K562 (cell line): ENCODE results near the gene SLC4A2. TPM values are rescaled to one million over a fixed set of nuclear protein-coding genes. Genes with fewer than 3 reads are reported as not detected.
A peak's percentile ranks its signal among the peaks of the same experiment; 100 is the strongest.

Source experiments
- ATAC-seq: fragments of 200-7000 bp; cut with Tn5 transposase; 3 replicates; pipeline ENCODE4 v1.9.1; 2020; ENCODE audit warnings: moderate library complexity
- BruUV-seq: library from RNA; stranded (reverse); fragments of 400-500 nt; replicated peaks from 2 replicates; lab custom pipeline; 2021; lab: Mats Ljungman, UMichigan
- CTCF ChIA-PET: fragments of 300-600 bp; formaldehyde crosslinking; extraction: SDS; loops from one replicate; lab custom pipeline; 2021; ENCODE audit warnings: low intra/inter-chr PET ratio; lab: Yijun Ruan, JAX
- POLR2A ChIA-PET: fragments of 300-600, 350-650 bp; sonication (Branson Sonifier 250); formaldehyde crosslinking; extraction: SDS; loops from one replicate; lab custom pipeline; 2021; ENCODE audit warnings: antibody characterized with exemption, inconsistent platforms; lab: Yijun Ruan, JAX
- DNase-seq, 4 experiments: peaks; one replicate each; pipeline versions ENCODE4 v3.0.0 to v3.0.0-alpha.2; 2011 to 2018; ENCODE audit warnings: low spot score in 3 of 4, mixed read lengths in 3 of 4; ENCODE audit errors: extremely low read depth in 1 of 4
- FAIRE-seq: peaks from 2 replicates; lab custom pipeline; 2011; peaks lifted over from hg19 to GRCh38; lab: Jason Lieb, UNC
- H2AFZ ChIP-seq: 2 replicates; pipeline ENCODE4 v1.6.0; 2011; ENCODE audit warnings: low read depth, low read length, control low read depth, inconsistent platforms
- H3K27ac ChIP-seq: fragments of 200-600 bp; 3 replicates; pipeline ENCODE4 v1.8.0; 2011; ENCODE audit warnings: low read depth, mild to moderate bottlenecking, control low read depth, inconsistent platforms, low read length, moderate library complexity, mixed read lengths; ENCODE audit errors: extremely low read depth
- H3K27me3 ChIP-seq, 2 experiments: fragments of 300-600 bp in 1 of 2; 2 replicates in 1 of 2; 3 replicates in 1 of 2; pipeline versions ENCODE4 v1.6.0 to v1.8.0; 2011; ENCODE audit warnings: inconsistent platforms in 2 of 2, low read length in 2 of 2, mild to moderate bottlenecking in 1 of 2, mixed read lengths in 1 of 2, moderate library complexity in 1 of 2; ENCODE audit not compliant: control insufficient read depth in 2 of 2, insufficient read depth in 2 of 2
- H3K36me3 ChIP-seq: fragments of 300-600 bp; 3 replicates; pipeline ENCODE4 v1.8.0; 2011; ENCODE audit warnings: mild to moderate bottlenecking, low read length, inconsistent platforms; ENCODE audit not compliant: control insufficient read depth, insufficient read depth
- H3K4me1 ChIP-seq, 2 experiments: fragments of 200-600 bp in 1 of 2; replicated peaks in 1 of 2; 2 replicates in 1 of 2; 3 replicates in 1 of 2; pipeline versions ENCODE4 v1.5.1 to v1.8.0; 2011; ENCODE audit warnings: inconsistent platforms in 2 of 2, low read length in 2 of 2, mild to moderate bottlenecking in 1 of 2, mixed read lengths in 1 of 2, moderate library complexity in 1 of 2; ENCODE audit not compliant: control insufficient read depth in 2 of 2, insufficient read depth in 2 of 2
- H3K4me2 ChIP-seq: 2 replicates; pipeline ENCODE4 v1.6.1; 2011; ENCODE audit warnings: low read length, control low read depth, inconsistent platforms, mixed read lengths; ENCODE audit not compliant: insufficient read depth
- H3K4me3 ChIP-seq: fragments of 200-600 bp; sonication (generic), shearing (Covaris generic); 2 replicates; pipeline ENCODE4 v1.5.1; 2016; ENCODE audit warnings: control low read depth, inconsistent platforms
- H3K79me2 ChIP-seq: fragments of 200-600 bp; 3 replicates; pipeline ENCODE4 v1.8.0; 2011; ENCODE audit warnings: low read length, inconsistent platforms; ENCODE audit not compliant: control insufficient read depth, insufficient read depth
- H3K9ac ChIP-seq, 2 experiments: 2 replicates each; pipeline versions ENCODE4 v1.6.0 to v1.6.1; 2011; ENCODE audit warnings: low read depth in 2 of 2, low read length in 2 of 2, control low read depth in 1 of 2, inconsistent platforms in 1 of 2, mild to moderate bottlenecking in 1 of 2, mixed read lengths in 1 of 2; ENCODE audit not compliant: insufficient read depth in 1 of 2
- H3K9me1 ChIP-seq: one replicate; pipeline ENCODE4 v1.6.0; 2011; ENCODE audit warnings: inconsistent platforms, mild to moderate bottlenecking, low read length, moderate library complexity; ENCODE audit not compliant: control insufficient read depth, insufficient read depth
- H3K9me3 ChIP-seq: replicated peaks from 2 replicates; pipeline ENCODE4 v1.5.1; 2011; ENCODE audit warnings: low read depth, low read length, inconsistent platforms; ENCODE audit not compliant: control insufficient read depth, insufficient read depth
- H4K20me1 ChIP-seq: replicated peaks from 2 replicates; pipeline ENCODE4 v1.6.1; 2011; ENCODE audit warnings: low read length, inconsistent platforms, mixed read lengths; ENCODE audit not compliant: control insufficient read depth, insufficient read depth
- CBFA2T2 ChIP-seq: fragments of 450-650 bp; conservative IDR thresholded peaks from 2 replicates; pipeline ENCODE4 v1.6.1; 2017; ENCODE audit warnings: mild to moderate bottlenecking
- E2F1 ChIP-seq: sonication (generic); formaldehyde crosslinking; IDR thresholded peaks from 2 replicates; pipeline ENCODE4 v1.8.1; 2023; ENCODE audit warnings: mild to moderate bottlenecking, missing genetic modification reagents, moderate library complexity
- GMEB1 ChIP-seq: fragments of 250-450 bp; sonication (Bioruptor Pico); IDR thresholded peaks from 2 replicates; pipeline ENCODE4 v1.4.0; 2020; ENCODE audit warnings: mild to moderate bottlenecking
- GTF2F1 ChIP-seq: IDR thresholded peaks from 2 replicates; pipeline ENCODE4 v1.6.1; 2011; ENCODE audit warnings: low read depth, low read length, improper control_type of control experiment
- HNRNPK ChIP-seq: fragments of 200-400 bp; formaldehyde crosslinking; IDR thresholded peaks from one replicate; pipeline ENCODE4 v1.6.1; 2018; ENCODE audit warnings: mild to moderate bottlenecking, low read depth, low read length; ENCODE audit not compliant: poor library complexity, severe bottlenecking
- KHSRP ChIP-seq: fragments of 450-650 bp; IDR thresholded peaks from 2 replicates; pipeline ENCODE4 v1.6.1; 2017
- MAFF ChIP-seq: IDR thresholded peaks from 2 replicates; pipeline ENCODE4 v1.6.1; 2012; ENCODE audit warnings: low read length, improper control_type of control experiment
- MEF2A ChIP-seq: IDR thresholded peaks from 2 replicates; pipeline ENCODE4 v1.6.1; 2011; ENCODE audit warnings: low read depth, mild to moderate bottlenecking, low read length, moderate library complexity; ENCODE audit not compliant: control insufficient read depth
- NFYB ChIP-seq: IDR thresholded peaks from 2 replicates; pipeline ENCODE4 v1.6.1; 2011; ENCODE audit warnings: mild to moderate bottlenecking, moderate library complexity; ENCODE audit not compliant: insufficient read length; ENCODE audit errors: extremely low read depth
- NR2C1 ChIP-seq, 2 experiments: fragments of 450-650 bp; IDR thresholded peaks; 2 replicates each; pipeline ENCODE4 v1.6.1; 2017; ENCODE audit warnings: mild to moderate bottlenecking in 2 of 2, antibody characterized with exemption in 1 of 2, inconsistent platforms in 1 of 2, missing compliant biosample characterization in 1 of 2, missing genetic modification characterization in 1 of 2
- PCBP2 ChIP-seq: fragments of 200-400 bp; formaldehyde crosslinking; IDR thresholded peaks from 2 replicates; pipeline ENCODE4 v1.6.1; 2018; ENCODE audit warnings: low read length, low read depth, mild to moderate bottlenecking, moderate library complexity; ENCODE audit not compliant: poor library complexity, severe bottlenecking
- POLR2AphosphoS5 ChIP-seq: IDR thresholded peaks from 2 replicates; pipeline ENCODE4 v1.6.1; 2011; ENCODE audit warnings: mild to moderate bottlenecking, low read depth, low read length, moderate library complexity; ENCODE audit not compliant: control insufficient read depth, insufficient read depth
- RBFOX2 ChIP-seq: fragments of 200-400 bp; formaldehyde crosslinking; IDR thresholded peaks from 2 replicates; pipeline ENCODE4 v1.6.1; 2017; ENCODE audit warnings: low read depth, mild to moderate bottlenecking, low read length, moderate library complexity
- SAP30 ChIP-seq: fragments of 200-600 bp; sonication (generic); IDR thresholded peaks from 2 replicates; pipeline ENCODE4 v1.6.1; 2012; ENCODE audit warnings: borderline replicate concordance, low read depth, mild to moderate bottlenecking, moderate library complexity, low read length, control low read depth, inconsistent platforms; ENCODE audit not compliant: insufficient read depth, poor library complexity, severe bottlenecking
- USF1 ChIP-seq: sonication (generic); formaldehyde crosslinking; IDR thresholded peaks from 2 replicates; pipeline ENCODE4 v1.9.0; 2022; ENCODE audit warnings: mild to moderate bottlenecking, missing genetic modification reagents
- USF2 ChIP-seq: sonication (generic); formaldehyde crosslinking; IDR thresholded peaks from 2 replicates; pipeline ENCODE4 v1.5.0; 2020; ENCODE audit warnings: missing genetic modification reagents
- WGBS: fragments of 100-300 bp; shearing (Covaris generic); methylation state at CpG from one replicate; pipeline ENCODE4 v1.1.6; 2016; ENCODE audit warnings: low coverage, mixed read lengths; ENCODE audit not compliant: insufficient coverage; ENCODE audit errors: missing lambda C conversion rate; 5-methylcytosine and 5-hydroxymethylcytosine counted together
- in situ Hi-C: fragments of 300-500 bp; cut with MboI; formaldehyde crosslinking; loops from 4 replicates; pipeline ENCODE4 v1.15.0; 2018; ENCODE audit warnings: inconsistent platforms, mixed read lengths
- intact Hi-C: fragments of 100-400 bp; cut with micrococcal nuclease; formaldehyde crosslinking; loops from 2 replicates; pipeline ENCODE4 v1.14.2; 2022
- polyA plus RNA-seq, 8 experiments: library from polyadenylated mRNA; depleted of rRNA in 4 of 8; stranded (reverse) in 5 of 8; unstranded in 3 of 8; fragments of >200 nt; fragmentation: Nextera tagmentation in 2 of 8; fragmentation: Illumina TruSeq in 1 of 8; extraction: Ambion mirVana in 2 of 8; extraction: Trizol in 1 of 8; gene quantifications; 2 replicates each; pipeline versions ENCODE4 v1.2.1 to v1.2.3, GENCODE V29; 2011 to 2014; ENCODE audit warnings: inconsistent platforms in 1 of 8, missing spikeins in 1 of 8
- total RNA-seq, 7 experiments: library from RNA; depleted of rRNA in 6 of 7; stranded (reverse); fragments of >200 nt in 6 of 7; fragmentation: Illumina TruSeq in 2 of 7; extraction: Trizol in 2 of 7; gene quantifications; 2 replicates each; pipeline versions ENCODE4 v1.2.1 to v1.2.3, GENCODE V29; 2011 to 2021; ENCODE audit warnings: low replicate concordance in 1 of 7

The SLC4A2 gene
- total and polyA plus RNA-seq, 9 of the 15 experiments (the other 6 are each of a cell fraction or from before 2014, with no cell fraction given), result 11.4 to 375 (median 130) TPM

- peaks cover 66% of the 10 kb centered on the region for H3K79me2 ChIP-seq
- ATAC-seq (peak; percentile 38), FAIRE-seq (no peak), DNase-seq (peak; percentile 80 to 95 (median 83))
- H3K9me3 ChIP-seq, result no peaks in the 10 kb centered on the region
- BruUV-seq, result no TSS peak
- 2% methylated on average over 67 of the region's 69 CpGs for WGBS
- peak within 1 kb of the TSS; percentile 81 for H2AFZ ChIP-seq
- in situ Hi-C loops, result no loop called here
- peak within 1 kb of the TSS; percentile 89 for H3K4me3 ChIP-seq
- peak within 1 kb of the TSS; percentile 97 for H3K4me2 ChIP-seq
- peak within 1 kb of the TSS; percentile 94 to 97 for H3K9ac ChIP-seq
- H4K20me1 ChIP-seq, result peaks cover 13% of the 10 kb centered on the region
- H3K27ac ChIP-seq, result peak within 1 kb of the TSS; percentile 94
- intact Hi-C loops, result loop anchor here (1.0 to 10.0 kb wide), 2 partner anchors 55 to 768 kb away; partner anchors contain the start of gene ABCB8
- H3K36me3 ChIP-seq, result peaks cover 32% of the 10 kb centered on the region
- H3K9me1 ChIP-seq, result no peaks in the 10 kb centered on the region
- CTCF ChIA-PET, result no interaction called here
- no peaks in the 10 kb centered on the region for H3K27me3 ChIP-seq
- POLR2A ChIA-PET, result interaction anchor here (0.6 to 3.5 kb wide), 7 partner anchors 9 to 179 kb away, joined by 3 to 24 read pairs (median 3); no protein-coding TSS in a partner anchor
- peaks cover 52 to 83% of the 10 kb centered on the region in 2 experiments for H3K4me1 ChIP-seq
- TF ChIP-seq E2F1 (peak; percentile 49; the same call in 1 of the 2 replicates), USF1 (CRISPR knock-in tag) (peak; percentile 76), USF2 (CRISPR knock-in tag) (peak; percentile 81), NFYB (no peak), GTF2F1 (0 out of 2 replicates have a peak, but pooled peaks have one; percentile 37), MEF2A (no peak), MAFF (no peak), POLR2AphosphoS5 (peak; percentile 20; the same call in 1 of the 2 replicates), RBFOX2 (peak; percentile 61), GMEB1 (CRISPR knock-in tag) (peak; percentile 72), PCBP2 (no peak), CBFA2T2 (no peak), KHSRP (no peak), SAP30 (peak; percentile 86), NR2C1 (IDR thresholded peaks at IDR 0.05) (no peak), NR2C1 (tag; IDR thresholded peaks at IDR 0.05) (peak; percentile 48; the same call in 1 of the 2 replicates), HNRNPK (peak; percentile 48)
These were observed 23.9 kb downstream of the SLC4A2 start, which contains the start of gene TMUB1 for GRCh38 chr7:151083071-151083823. Gene TMUB1 (minus strand): TSS chr7:151083493. CDS start chr7:151082563, 930 bp downstream.
